Measurements from ENCODE around the gene SLC25A38.

SLC25A38 gene

DNA sequence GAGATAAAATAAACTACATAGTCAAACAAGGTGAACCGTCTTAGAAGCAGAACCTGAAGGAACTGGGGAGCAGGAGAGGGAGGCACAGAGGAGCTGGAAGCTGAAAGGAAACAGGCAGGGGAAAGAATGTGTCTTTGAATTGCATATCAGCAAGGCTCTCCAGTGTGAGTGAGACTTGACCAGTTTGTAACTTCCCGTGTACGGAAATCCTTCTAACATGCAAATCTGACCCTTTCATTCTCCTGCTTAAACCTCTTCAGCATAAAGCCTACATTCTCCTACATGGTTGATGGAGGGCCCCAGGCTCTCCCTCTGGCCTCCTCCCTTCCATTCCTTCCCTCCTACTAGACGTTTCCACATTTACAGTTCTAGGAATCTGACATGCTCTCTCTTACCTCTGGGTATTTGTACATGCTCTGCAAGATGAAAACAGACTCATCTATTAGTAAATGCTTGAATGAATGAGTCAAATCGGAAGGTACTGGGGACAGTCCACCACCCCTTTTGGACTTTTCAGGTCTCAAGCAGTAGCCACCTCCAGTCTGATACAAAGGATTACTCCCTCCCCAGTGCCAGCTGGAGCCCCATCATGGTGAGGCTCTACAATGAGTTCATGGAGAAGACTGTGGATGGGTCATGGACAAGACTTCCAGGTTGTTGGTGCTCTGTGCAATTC, 6.1 kb upstream of the SLC25A38 start:
- no peak for DNase-seq (ENCODE audit: low read depth)

DNA sequence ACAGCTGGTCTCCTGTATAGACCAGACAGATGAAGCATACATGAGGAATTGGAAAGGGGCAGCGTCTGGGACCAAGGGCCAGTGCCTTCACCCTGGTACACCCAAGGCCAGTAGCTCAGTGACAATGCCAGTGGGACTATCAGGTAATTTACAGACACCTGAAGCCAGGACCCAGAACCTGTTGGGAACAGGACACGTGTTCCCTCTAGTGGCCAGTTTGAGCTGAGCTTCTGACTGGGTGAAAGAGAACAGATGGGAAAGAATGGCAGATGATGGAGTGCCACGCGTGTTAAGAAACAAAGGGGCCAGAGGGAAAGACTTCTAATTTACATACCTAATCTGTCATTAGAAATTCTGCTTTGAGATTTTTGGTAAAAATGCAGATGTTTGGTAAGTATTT, 5.1 kb upstream of the SLC25A38 start:
- no peak for DNase-seq (ENCODE audit: low read depth)

DNA sequence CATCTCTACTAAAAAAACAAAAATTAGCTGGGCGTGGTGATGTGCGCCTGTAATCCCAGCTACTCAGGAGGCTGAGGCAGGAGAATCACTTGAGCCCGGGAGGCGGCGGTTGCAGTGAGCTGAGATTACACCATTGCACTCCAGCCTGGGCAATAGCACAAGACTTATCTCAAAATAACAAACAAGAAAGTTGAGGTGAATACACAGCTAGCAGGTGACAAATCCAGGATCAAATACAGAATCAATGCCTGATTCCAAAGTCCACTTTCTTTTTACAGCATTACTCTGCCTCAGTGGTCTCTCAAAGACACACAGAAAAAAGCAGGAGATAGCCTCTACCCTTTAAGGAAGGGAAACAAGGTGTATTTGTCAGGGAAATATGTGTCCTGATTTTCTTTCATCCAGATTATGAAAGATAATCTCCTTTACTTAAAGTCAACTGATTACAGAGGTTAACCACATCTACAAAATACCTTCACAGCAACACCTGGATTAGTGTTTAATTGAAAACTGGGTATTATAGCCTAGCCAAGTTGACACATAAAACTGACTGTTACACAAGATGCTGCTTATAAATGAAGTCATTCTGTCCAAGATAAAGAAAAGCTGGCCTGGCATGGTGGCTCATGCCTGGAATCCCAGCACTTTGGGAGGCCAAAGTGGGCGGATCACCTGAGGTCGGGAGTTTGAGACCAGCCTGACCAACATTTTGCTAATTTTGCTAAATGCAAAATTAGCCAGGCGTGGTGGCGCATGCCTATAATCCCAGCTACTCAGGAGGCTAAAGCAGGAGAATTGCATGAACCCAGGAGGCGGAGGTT, 4.0 kb upstream of the SLC25A38 start:
- no peak for DNase-seq (ENCODE audit: low read depth)

DNA sequence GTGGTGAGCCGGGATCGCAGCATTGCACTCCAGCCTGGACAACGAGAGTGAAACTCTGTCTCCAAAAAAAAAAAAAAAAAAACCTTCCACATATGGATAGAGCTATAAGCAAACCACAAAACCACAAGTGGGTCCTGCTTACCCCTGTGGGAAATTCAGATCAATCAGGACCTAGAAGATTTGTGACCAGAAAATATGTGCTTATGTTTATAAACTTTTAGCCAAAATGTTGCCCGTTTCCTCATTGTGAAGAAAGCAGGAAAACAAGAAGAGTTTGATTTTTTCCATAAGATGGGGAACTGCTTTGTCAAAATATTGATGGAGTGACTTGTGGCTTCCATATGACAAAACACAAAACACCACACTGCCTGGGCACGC, 3.4 kb upstream of the SLC25A38 start:
- no peak for DNase-seq (ENCODE audit: low read depth)

DNA sequence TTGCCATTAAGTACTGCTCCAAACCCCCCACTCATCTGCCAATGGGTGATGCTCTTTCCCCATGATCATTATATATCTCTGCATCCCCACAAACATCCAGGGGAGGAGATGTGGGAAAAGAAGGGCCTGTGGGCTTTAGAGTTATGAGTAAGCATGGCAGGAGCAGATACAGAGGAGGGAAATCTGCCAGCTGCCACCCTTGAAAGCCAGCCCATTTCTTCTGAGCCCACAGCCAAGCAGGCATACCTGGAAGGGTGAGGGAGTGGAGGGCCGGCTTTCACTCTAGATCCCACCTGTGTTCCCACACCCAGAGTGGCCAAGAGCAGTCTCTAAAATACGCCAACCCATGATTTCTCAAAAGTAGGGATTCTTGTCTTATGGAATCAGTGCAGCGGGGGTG, 1.7 kb upstream of the SLC25A38 start:
- DNase-seq (ENCODE audit: low read depth): no peak

DNA sequence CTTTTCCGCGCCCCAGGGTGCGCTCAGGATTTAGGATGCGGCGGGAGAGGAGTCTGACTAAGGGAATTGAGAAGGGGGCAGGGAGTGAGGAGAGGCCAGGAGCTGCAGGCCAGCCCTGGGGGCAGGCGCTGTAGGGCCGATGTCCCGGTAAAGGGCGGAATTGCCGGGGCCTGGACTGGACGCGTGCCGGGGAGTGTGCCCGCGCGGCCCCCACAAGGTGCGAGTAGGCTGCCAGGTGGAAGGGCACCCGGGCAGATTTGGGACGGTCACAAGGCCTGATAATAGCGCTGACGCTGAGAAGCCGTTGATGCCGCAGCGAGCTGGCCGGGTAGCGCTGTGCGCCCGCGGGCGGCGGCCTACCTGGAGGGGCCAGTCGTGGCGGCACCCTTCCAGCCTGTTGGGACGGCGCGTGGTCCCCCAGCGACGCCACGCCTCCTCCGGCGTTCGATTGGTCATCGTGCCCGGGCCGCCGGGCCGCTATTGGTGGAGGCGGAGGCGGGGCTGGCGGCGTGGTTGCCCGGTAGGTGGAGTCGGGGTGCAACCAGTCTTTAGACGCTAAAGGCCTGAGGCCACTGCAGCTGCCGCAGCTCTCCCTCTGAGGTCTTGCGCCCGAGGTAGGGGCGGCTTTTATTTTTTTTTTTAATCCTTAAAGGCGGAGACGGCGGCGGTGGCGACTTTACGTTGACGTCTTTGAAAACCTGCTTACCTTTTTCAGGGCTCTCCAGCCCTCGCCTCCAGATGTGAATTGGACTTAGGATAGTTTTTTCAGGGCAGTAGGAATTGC, 903 bp downstream of the SLC25A38 start:
- peak; percentile 91 for DNase-seq (ENCODE audit: low read depth)

DNA sequence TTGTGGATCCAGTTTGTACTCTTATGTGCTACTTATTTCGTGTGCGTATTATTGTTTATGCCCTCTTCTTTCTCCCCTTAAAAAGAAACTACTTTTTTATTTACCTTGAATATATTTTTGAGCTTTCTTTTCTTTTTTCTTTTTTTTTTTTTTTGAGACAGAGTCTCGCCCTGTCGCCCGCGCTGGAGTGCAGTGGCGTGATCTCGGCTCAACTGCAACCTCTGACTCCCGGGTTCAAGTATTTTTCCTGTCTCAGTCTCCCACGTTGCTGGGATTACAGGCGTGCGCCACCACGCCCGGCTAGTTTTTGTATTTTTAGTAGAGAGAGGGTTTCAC, 1.5 kb downstream of the SLC25A38 start:
- DNase-seq (ENCODE audit: low read depth): no peak

DNA sequence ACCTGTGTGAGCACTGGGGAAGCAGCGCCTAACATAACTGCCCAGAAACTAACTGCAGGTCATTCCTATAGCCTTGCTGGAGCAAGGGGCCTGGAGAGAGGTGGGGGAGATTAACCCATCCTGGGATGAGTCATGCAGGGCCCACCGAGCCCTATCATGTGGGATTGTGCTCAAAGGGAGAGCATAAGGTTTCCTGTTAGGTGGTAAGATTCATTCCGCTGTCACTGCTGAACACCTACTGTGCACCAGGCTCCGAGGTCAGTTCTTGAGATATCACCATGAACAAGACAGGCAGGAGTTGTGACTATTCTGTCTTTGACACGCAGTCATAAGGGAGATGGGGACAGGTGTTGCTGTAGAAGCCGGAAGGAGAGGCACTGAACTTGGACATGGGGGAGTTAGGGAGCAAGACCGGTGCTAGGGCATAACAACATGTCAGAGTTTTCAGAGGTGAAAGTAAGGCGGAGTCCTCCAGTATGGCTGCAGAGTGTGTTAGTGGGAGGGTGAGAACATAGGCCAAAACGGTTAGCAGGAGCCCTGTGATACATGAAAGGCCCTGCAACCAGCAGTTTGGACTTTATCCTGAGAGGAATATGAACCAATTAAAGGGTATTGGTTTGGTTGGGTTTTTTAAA, 2.4 kb downstream of the SLC25A38 start:
- no peak for DNase-seq (ENCODE audit: low read depth)

DNA sequence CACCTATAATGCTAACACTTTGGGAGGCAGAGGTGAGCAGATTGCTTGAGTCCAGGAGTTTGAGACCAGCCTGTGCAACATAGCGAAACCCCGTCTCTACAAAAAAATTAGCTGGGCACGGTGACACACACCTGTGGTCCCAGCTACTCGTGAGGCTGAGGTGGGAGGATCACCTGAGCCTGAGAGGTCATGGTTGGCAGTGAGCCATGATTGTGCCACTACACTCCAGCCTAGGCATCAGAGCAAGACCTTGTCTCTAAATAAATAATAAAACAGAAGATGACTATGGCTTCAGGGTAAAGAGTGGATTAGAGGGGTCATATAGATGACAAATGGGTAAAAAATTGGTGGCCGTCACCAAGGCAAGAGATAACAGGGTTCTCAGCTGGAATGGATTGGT, 3.1 kb downstream of the SLC25A38 start:
- no peak for DNase-seq (ENCODE audit: low read depth)

DNA sequence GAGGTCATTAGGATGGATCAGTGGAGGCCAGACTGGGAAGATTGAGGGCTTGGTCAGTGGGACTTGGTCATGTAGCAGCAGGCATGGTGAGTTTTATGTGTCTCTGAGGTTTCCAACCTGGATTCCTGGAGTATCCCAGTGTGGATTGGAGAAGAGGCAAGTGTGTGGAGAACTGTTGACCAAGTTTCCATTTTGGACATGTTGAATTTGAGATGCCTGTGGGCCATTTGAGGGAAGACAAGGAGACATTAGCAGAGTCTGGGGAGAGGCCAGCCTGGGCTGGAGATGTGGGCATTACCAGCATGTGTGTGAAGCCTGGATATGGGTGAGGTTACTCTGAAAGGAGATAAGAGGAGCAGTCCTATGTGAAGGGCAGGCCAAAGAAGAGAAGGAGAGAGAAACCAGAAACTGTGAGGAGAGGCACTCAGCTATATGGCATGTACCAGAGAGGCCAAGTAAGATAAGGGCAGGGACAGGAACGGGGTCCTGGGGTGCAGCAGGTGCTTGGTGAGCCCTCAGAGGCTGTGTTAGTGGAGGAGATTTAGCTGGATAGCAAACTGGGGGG, 4.3 kb downstream of the SLC25A38 start:
- no peak for DNase-seq (ENCODE audit: low read depth)

DNA sequence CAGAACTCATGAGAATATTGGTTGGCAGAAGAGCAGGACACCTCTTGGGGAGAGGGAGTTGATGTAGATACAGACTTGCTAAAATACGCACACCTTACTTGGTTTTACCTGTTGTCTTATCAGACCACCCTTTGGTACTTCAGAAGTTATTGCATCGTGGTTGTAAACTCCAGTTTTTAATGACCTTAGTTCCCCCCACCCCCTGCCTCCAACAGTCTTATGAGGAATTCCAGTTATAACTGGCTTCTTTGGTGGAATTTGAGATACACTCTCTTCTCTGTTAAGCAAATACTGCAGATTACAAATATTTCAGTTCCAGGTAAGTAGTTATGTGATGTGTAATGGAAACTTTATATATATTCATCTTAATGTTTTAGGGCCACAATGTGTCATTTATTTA, 5.0 kb downstream of the SLC25A38 start:
- no peak for DNase-seq (ENCODE audit: low read depth)

DNA sequence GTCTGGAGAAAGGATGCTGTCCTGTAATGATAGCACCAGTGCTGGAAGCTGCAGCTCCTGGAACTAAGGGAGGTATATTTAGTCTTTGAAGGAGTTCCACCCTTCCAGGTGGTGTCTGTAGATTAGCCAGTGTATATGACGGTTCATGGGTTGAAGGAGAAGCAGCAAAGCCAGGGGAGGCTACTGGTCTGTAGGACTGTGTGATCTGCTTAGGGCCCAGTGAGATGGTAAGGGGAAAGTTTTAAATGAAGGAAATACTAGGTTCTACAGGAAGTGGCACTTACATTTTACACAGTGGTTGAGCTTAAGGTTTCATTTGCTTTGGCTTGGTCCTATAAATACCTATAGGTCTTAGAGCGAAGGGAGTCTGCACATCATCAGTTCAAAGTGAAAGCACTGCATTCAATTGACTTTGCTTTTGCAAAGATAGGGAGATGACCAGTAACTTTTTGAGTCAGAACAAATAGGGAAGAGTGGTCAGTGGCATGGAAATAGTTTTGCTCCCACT, 5.6 kb downstream of the SLC25A38 start:
- no peak for DNase-seq (ENCODE audit: low read depth)

DNA sequence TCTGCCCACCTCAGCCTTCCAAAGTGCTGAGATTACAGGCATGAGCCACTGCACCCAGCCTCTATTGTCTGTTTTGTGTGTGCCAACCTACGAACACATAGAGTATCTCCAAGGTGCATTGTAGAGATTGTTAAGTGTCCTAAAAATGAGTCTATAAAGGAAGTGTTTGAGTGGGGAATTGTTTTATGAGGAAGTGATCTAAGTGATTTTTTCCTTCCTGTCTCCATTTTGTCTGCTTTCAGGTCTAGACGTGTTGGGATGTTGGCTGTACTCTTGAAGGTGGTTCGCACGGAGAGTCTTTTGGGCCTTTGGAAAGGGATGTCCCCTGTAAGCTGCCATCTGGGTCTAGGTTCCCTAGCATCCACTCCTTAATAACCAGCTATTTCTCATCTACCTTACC, 7.0 kb downstream of the SLC25A38 start:
- no peak for DNase-seq (ENCODE audit: low read depth)

DNA sequence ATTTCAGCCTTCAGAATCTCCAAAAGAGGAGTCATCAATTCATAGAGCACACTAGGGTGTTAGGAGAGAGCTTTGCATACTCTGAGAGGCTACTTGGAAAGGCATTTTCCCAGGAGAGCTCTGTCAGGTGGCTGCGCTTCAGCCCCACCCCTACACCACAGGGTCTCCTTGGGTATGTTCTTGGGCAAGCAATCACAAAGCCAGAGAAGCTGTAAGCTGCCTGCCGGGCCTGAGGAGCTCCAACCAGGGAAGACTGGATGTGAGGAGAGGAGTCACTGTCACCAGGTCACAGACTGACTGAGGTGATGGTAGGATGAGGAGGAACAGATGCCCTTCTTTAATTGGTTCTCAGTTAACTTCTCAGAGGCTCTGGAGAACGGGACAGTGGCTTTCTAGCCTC, 13.5 kb downstream of the SLC25A38 start:
- no peak for DNase-seq (ENCODE audit: low read depth)

DNA sequence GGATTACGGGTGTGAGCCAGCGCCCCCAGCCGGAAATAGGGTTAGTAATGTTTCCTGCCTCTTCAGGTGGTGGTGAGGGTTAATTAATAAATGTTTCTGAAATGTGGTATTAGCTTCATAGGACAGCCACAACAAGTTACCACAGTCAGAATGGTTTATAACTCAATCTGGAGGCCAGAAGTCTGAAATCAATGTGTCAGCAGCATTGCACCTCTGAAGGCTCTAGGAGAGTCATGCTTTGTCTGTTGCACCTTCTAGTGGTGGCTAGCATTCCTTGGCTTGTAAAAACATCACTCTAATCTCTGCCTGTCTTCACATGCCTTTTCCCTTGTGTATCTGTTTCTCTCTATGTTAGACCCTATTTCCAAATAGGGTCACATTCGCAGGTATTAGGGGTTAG, 15.5 kb downstream of the SLC25A38 start:
- no peak for DNase-seq (ENCODE audit: low read depth)

DNA sequence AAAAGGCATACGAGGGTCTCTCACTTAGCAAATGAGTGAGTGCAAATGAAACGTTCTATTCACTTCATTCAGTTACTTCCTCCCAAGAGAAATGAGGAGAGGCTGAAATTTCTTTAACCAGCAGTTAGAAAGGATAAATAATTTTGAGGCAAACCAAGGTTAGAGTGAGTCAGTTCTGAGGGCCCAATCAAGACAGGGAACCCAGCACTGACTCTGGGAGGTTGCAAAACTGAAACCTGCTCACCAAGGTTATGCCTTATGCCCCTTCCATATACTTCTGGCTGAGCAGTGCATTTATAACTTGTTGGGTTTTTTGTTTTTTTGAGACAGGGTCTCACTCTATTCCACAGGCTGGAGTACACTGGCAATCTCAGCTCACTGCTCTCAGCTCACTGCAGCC, 18.8 kb downstream of the SLC25A38 start:
- no peak for DNase-seq (ENCODE audit: low read depth)

DNA sequence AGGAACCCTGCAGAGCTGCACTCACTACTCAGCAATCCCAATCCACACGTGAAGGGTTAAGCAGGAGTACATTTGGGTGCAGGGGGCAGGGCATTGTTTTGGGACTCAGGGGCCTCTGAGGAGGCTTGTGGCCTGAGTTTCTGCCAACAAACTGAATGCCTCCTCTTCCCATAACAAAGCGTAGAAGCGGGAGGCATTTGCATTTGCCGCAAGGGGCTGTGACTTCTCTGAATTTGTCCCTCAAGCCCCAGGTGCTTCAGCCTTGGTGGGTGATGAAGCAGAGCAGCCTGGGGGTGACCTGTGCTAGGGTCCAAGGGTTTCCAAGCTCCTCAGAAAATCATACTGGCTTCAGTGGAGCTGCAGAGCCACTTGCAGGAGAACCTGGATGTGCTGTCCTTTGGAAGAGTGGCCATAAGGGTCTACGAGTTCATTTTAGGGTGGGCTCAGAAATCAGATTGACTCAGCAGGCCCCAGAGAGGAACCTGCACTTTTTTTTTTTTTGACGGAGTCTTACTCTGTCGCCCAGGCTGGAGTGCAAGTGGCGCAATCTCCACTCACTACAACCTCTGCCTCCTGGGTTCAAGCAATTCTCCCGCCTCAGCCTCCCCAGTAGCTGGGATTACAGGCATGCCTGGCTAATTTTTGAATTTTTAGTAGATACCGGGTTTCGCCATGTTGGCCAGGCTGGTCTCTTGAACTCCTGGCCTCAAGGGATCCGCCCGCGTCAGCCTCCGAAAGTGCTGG, 21.9 kb downstream of the SLC25A38 start:
- DNase-seq (ENCODE audit: low read depth): no peak

DNA sequence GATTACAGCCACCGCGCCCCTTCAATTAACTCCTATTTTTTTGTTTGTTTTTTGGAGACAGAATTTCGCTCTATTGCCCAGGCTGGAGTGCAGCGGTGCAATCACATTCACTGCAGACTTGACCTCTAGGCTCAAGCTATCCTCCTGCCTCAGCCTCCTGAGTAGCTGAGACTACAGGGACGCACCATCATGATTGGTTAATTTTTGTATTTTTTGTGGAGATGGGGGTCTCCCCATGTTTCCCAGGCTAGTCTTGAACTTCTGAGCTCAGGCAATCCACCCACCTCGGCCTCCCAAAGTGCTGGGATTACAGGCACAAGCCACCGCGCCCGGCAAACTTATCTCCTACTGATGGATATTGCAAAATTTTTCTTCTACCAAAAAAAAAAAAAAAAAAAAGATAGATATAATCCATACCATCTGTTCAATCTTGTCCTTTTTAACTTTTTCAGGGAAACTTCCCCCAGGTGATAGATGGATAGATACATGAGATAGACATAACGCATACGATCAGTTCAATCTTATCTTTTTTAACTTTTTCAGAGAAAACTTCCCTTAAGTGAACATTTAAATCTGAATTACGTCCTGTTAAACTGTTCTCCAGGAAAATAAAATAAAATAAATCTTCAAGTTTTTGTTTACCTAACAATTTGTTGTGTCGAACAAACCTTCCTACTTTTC, 22.7 kb downstream of the SLC25A38 start:
- DNase-seq (ENCODE audit: low read depth): no peak

DNA sequence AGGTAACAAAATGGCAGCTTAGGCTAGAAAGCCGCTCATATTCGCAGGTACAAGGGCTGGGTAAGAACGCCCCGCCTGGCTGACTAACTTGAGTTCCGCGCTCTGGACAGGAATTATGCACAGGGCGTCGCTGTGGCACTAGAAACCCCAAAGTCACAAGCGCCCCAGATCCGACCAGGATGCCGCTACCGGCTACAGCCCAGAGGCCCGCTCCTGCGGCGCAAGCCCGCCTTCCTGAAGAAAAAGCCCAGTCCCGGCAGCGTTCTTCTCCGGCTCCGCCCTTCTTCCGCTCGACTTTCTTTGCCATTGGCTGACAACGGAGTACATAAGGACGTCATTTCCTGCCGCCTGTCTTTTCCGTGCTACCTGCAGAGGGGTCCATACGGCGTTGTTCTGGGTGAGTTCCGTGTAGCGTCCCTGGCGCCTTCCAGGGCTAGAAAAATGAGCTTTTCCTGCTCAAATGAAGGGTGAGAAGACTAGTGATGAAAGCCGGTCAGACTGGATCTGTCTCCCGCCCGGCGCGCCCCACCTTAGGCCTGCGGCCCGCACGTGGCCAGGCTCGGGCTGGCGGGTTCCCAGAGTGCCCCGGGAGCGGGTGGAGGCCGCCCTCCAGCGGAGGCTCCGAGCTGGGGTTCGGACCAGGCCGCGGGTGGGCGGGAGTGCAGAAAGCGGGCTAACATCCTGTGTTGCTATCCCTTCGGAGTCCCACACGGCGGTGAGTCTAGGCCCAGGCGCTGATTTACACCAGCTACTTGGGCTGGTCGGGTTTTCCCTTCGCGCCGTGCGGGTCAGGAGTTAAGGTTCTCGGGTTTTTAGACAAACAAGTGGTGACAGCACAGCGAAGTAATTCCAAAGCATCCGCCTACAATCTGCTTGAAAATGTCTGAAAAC, 23.4 kb downstream of the SLC25A38 start, which contains the start of gene RPSA:
TSS of gene RPSA (plus strand) at position 353 of the 891 bp plus-strand sequence. CDS start 934 bp downstream, outside the sequence.
- DNase-seq (ENCODE audit: low read depth): peak; percentile 94

DNA sequence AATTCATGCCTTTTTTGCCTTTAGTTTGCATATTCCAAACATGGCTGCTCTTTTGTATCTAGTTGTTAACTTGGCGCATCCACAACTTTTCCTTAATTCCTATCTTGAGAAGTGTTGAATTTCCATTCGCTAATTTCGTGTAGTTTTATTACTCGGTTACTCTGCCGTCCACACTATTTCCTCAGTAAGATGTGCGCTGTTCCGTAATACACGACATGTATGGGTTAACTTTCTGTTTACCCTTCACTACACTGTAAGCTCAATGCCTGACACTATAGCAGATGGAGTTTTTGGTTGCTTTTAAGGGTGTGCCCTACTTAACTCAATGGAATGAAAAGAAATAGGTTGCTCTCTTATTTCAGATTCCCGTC, 24.1 kb downstream of the SLC25A38 start:
- DNase-seq (ENCODE audit: low read depth): no peak
